OCI-LY1 (cell line): ENCODE data around the gene PRSS56.
"Not testable (repeated sequence)": the region's sequence is repeated elsewhere in the genome, so short reads cannot be mapped to it uniquely, and the experiment has no call there.

Experiments
- H2AFZ ChIP-seq: fragments of 200-600 bp; sonication (generic), shearing (Covaris generic); 2 replicates; pipeline ENCODE4 v1.6.0; 2014; ENCODE audit warnings: antibody characterized with exemption, mild to moderate bottlenecking, low read length
- H3F3A ChIP-seq: fragments of 200-600 bp; sonication (generic), shearing (Covaris generic); 2 replicates; pipeline ENCODE4 v1.6.0; 2014; ENCODE audit warnings: mild to moderate bottlenecking, antibody characterized with exemption, low read length, moderate library complexity; ENCODE audit not compliant: insufficient read depth
- H3K27ac ChIP-seq: fragments of 200-600 bp; sonication (generic); 2 replicates; pipeline ENCODE4 v1.5.1; 2014; ENCODE audit warnings: low read length, mixed run types, mild to moderate bottlenecking, low read depth; ENCODE audit not compliant: poor library complexity, severe bottlenecking
- H3K27me3 ChIP-seq: fragments of 200-600 bp; sonication (generic); 2 replicates; pipeline ENCODE4 v1.6.0; 2014; ENCODE audit warnings: antibody characterized with exemption, mild to moderate bottlenecking, low read length, moderate library complexity; ENCODE audit not compliant: insufficient read depth
- H3K36me3 ChIP-seq: fragments of 200-600 bp; sonication (generic); 2 replicates; pipeline ENCODE4 v1.6.1; 2014; ENCODE audit warnings: mild to moderate bottlenecking, antibody characterized with exemption, low read length, moderate library complexity, mixed read lengths; ENCODE audit not compliant: insufficient read depth
- H3K4me1 ChIP-seq: fragments of 200-600 bp; sonication (generic); 2 replicates; pipeline ENCODE4 v1.5.1; 2014; ENCODE audit warnings: mild to moderate bottlenecking, low read length, moderate library complexity; ENCODE audit not compliant: insufficient read depth, severe bottlenecking
- H3K4me2 ChIP-seq: fragments of 200-600 bp; sonication (generic), shearing (Covaris generic); 2 replicates; pipeline ENCODE4 v1.6.1; 2014; ENCODE audit warnings: low read length
- H3K4me3 ChIP-seq: fragments of 200-600 bp; sonication (generic); 2 replicates; pipeline ENCODE4 v1.5.1; 2014; ENCODE audit warnings: low read length, low read depth, mild to moderate bottlenecking, mixed read lengths; ENCODE audit not compliant: poor library complexity, severe bottlenecking
- H3K79me2 ChIP-seq: fragments of 200-600 bp; shearing (Covaris generic); 2 replicates; pipeline ENCODE4 v1.6.1; 2016; ENCODE audit warnings: mixed run types, low read length, mixed read lengths; ENCODE audit not compliant: insufficient read depth
- H3K9ac ChIP-seq: fragments of 200-600 bp; sonication (generic), shearing (Covaris generic); 2 replicates; pipeline ENCODE4 v1.6.1; 2014; ENCODE audit warnings: mild to moderate bottlenecking, low read length, mixed read lengths
- H3K9me2 ChIP-seq: fragments of 200-600 bp; sonication (generic), shearing (Covaris generic); 2 replicates; pipeline ENCODE4 v1.6.1; 2014; ENCODE audit warnings: low read depth, mild to moderate bottlenecking, low read length, mixed read lengths
- H3K9me3 ChIP-seq: fragments of 200-600 bp; shearing (Covaris generic); 2 replicates; pipeline ENCODE4 v1.6.1; 2014; ENCODE audit warnings: low read length, mixed read lengths
- H4K20me1 ChIP-seq: fragments of 200-600 bp; sonication (generic), shearing (Covaris generic); 2 replicates; pipeline ENCODE4 v1.6.0; 2016; ENCODE audit warnings: mild to moderate bottlenecking, low read length; ENCODE audit not compliant: insufficient read depth
- CTCF ChIP-seq: fragments of 200-600 bp; sonication (generic), shearing (Covaris generic); IDR thresholded peaks from 2 replicates; pipeline ENCODE4 v1.5.1; 2017; ENCODE audit warnings: mild to moderate bottlenecking, antibody characterized with exemption, low read length, moderate library complexity, mixed read lengths
- EZH2 ChIP-seq: fragments of 200-600 bp; sonication (generic), shearing (Covaris generic); IDR thresholded peaks from 2 replicates; pipeline ENCODE4 v1.8.0; 2017; ENCODE audit warnings: borderline replicate concordance, mixed run types, mild to moderate bottlenecking, antibody characterized with exemption, low read length, moderate library complexity, mixed read lengths

The PRSS56 gene

DNA sequence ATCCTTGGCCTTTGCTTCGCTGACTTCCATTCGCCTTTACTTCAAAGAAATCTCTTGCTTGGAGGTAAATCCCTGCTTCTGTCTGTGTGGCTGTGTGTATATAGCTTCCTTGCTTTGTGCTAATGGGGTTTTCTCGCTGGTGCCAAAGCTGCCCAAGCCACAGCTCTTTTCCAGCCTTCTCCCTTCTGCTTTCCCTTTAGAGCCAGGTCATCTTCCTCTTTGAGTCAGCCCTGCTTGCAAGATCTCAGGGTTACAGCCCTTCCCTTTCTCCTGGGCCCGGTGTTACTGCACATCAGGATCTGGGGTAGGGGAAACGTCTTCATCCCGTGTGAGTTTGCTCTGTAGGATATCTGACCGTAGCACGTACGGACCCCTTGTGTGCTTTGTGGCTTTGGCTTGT lies 49.4 kb downstream of the PRSS56 start:
- Histone ChIP-seq H3K9me2 (no peaks in the 10 kb centered on the region), H3K27ac (no peak overlapping the region), H3K4me3 (no peak overlapping the region), H3K4me1 (no peaks in the 10 kb centered on the region), H3K9ac (no peak overlapping the region), H3K27me3 (no peaks in the 10 kb centered on the region), H2AFZ (no peak overlapping the region), H3K4me2 (no peak overlapping the region), H3K79me2 (no peaks in the 10 kb centered on the region), H3K9me3 (no peaks in the 10 kb centered on the region), H3K36me3 (peaks cover 87% of the 10 kb centered on the region), H4K20me1 (no peaks in the 10 kb centered on the region), H3F3A (no peaks in the 10 kb centered on the region)
- TF ChIP-seq EZH2 (no peak), CTCF (no peak)

DNA sequence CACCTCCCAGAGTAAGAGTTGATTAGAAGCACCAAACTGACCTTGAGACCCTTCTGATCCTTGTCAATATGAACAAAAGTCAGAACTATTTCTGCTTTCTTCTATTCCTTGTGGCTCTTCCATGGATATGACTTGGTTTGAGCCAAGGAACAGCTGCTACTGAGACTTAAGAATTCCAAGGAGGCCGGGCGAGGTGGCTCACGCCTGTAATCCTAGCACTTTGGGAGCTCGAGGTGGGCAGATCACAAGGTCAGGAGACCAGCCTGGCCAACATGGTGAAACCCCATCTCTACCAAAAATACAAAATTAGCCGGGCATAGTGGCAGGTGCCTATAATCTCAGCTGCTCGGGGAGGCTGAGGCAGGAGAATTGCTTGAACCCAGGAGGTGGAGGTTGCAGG lies 50.3 kb downstream of the PRSS56 start:
- H2AFZ ChIP-seq, H3K4me1 ChIP-seq, H3K4me2 ChIP-seq, H4K20me1 ChIP-seq, H3F3A ChIP-seq, H3K9me2 ChIP-seq, H3K4me3 ChIP-seq, H3K27ac ChIP-seq, H3K27me3 ChIP-seq, H3K9ac ChIP-seq, H3K9me3 ChIP-seq, H3K79me2 ChIP-seq: not testable (repeated sequence)
- H3K36me3 ChIP-seq: peaks cover 81% of the 10 kb centered on the region

DNA sequence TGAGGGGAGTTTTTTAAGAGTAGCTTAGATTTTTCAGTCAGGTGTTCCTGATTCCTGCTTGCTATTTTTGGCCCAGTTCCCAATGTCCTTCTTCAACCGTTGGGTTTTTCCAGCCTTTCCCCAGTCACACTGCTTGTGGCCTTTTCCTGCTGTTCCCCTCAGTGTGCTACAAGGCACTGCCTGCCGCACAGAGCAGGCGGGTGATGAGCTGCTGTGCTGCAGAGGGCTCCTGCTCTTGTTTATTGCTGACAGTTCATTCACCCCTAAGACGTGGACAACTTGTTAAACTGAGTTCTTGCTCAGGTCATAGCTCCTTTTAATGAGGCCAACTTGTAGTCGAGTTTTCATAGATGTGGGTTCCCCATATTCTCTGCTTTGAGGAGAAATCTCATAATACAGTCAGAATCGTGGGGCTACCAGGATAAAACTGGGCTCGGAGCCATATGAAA lies 50.9 kb downstream of the PRSS56 start:
- no peaks in the 10 kb centered on the region for H3K9me2 ChIP-seq
- H2AFZ ChIP-seq: no peak overlapping the region
- H3K79me2 ChIP-seq: no peaks in the 10 kb centered on the region
- peaks cover 76% of the 10 kb centered on the region for H3K36me3 ChIP-seq
- TF ChIP-seq CTCF (no peak), EZH2 (no peak)
- no peak overlapping the region for H3K4me3 ChIP-seq
- no peaks in the 10 kb centered on the region for H3K4me1 ChIP-seq
- no peak overlapping the region for H3K9ac ChIP-seq
- no peaks in the 10 kb centered on the region for H3K27me3 ChIP-seq
- no peaks in the 10 kb centered on the region for H4K20me1 ChIP-seq
- no peak overlapping the region for H3K4me2 ChIP-seq
- no peaks in the 10 kb centered on the region for H3K9me3 ChIP-seq
- H3K27ac ChIP-seq: no peak overlapping the region
- H3F3A ChIP-seq: no peaks in the 10 kb centered on the region

GRCh38 chr2:232573042-232573441 lies 52.9 kb downstream of the PRSS56 start:
- H3K79me2 ChIP-seq: no peaks in the 10 kb centered on the region
- H3K27me3 ChIP-seq: no peaks in the 10 kb centered on the region
- no peak overlapping the region for H3K4me3 ChIP-seq
- H3K9me2 ChIP-seq: no peaks in the 10 kb centered on the region
- H2AFZ ChIP-seq: no peak overlapping the region
- H3K27ac ChIP-seq: no peak overlapping the region
- no peaks in the 10 kb centered on the region for H3K9me3 ChIP-seq
- no peaks in the 10 kb centered on the region for H4K20me1 ChIP-seq
- H3K36me3 ChIP-seq: peaks cover 56% of the 10 kb centered on the region
- no peak for TF ChIP-seq CTCF
- no peak for TF ChIP-seq EZH2
- no peaks in the 10 kb centered on the region for H3K4me1 ChIP-seq
- no peaks in the 10 kb centered on the region for H3F3A ChIP-seq
- H3K4me2 ChIP-seq: no peak overlapping the region
- no peak overlapping the region for H3K9ac ChIP-seq
